A549 (cell line): Measurements from ENCODE around the gene UBE2D1. TPM values are rescaled to one million over a fixed set of nuclear protein-coding genes. Genes with fewer than 3 reads are reported as not detected.

Source experiments
- ATAC-seq, 2 experiments: fragments of 200-7000 bp in 1 of 2; fragments of >200 bp in 1 of 2; cut with Nextera tagmentation in 1 of 2; cut with Tn5 transposase in 1 of 2; 3 replicates each; pipeline versions ENCODE4 v1.8.0 to v1.9.1; 2018 to 2020; ENCODE audit warnings: mild to moderate bottlenecking in 1 of 2, moderate library complexity in 1 of 2
- CTCF ChIA-PET: fragments of 300-600 bp; sonication (Branson Sonifier 250); formaldehyde crosslinking; extraction: SDS; loops from one replicate; lab custom pipeline; 2021; ENCODE audit warnings: antibody characterized with exemption, inconsistent platforms; lab: Yijun Ruan, JAX
- POLR2A ChIA-PET: fragments of 350-600 bp; formaldehyde crosslinking; extraction: SDS; loops from one replicate; lab custom pipeline; 2021; ENCODE audit warnings: antibody characterized with exemption, inconsistent platforms; lab: Yijun Ruan, JAX
- DNase-seq, 2 experiments: peaks; one replicate each; pipeline versions ENCODE4 v3.0.0 to v3.0.0-alpha.2; 2011 to 2016; ENCODE audit warnings: low read depth in 1 of 2, low spot score in 1 of 2
- FAIRE-seq: peaks from 2 replicates; lab custom pipeline; 2011; peaks lifted over from hg19 to GRCh38; lab: Jason Lieb, UNC
- H3K27ac ChIP-seq, 2 experiments: fragments of >200 bp; sonication (Bioruptor Twin); formaldehyde crosslinking; 3 replicates each; pipeline ENCODE4 v1.5.1; 2016 to 2017
- H3K4me1 ChIP-seq: fragments of >200 bp; sonication (Bioruptor Twin); formaldehyde crosslinking; 3 replicates; pipeline ENCODE4 v1.6.1; 2016
- H3K4me2 ChIP-seq: fragments of >200 bp; sonication (Bioruptor Twin); formaldehyde crosslinking; 3 replicates; pipeline ENCODE4 v1.6.1; 2016
- H3K4me3 ChIP-seq: fragments of >200 bp; sonication (Bioruptor Twin); formaldehyde crosslinking; 3 replicates; pipeline ENCODE4 v1.5.1; 2016
- H3K9me3 ChIP-seq: fragments of >200 bp; sonication (Bioruptor Twin); formaldehyde crosslinking; 3 replicates; pipeline ENCODE4 v1.6.1; 2016
- BHLHE40 ChIP-seq: IDR thresholded peaks from 2 replicates; pipeline ENCODE4 v1.6.1; 2012; ENCODE audit warnings: low read depth, low read length, inconsistent platforms
- CEBPB ChIP-seq, 2 experiments: fragments of >200 bp in 1 of 2; sonication (Bioruptor Twin) in 1 of 2; formaldehyde crosslinking in 1 of 2; IDR thresholded peaks; 2 replicates each; pipeline ENCODE4 v1.6.1; 2012 to 2016
- CHD2 ChIP-seq: fragments of 150-350 bp; IDR thresholded peaks from 2 replicates; pipeline ENCODE4 v1.6.1; 2014; ENCODE audit warnings: low read length; ENCODE audit not compliant: partially characterized antibody
- EP300 ChIP-seq, 2 experiments: fragments of >200 bp; sonication (Bioruptor Twin); formaldehyde crosslinking; IDR thresholded peaks; 2 replicates in 1 of 2; 3 replicates in 1 of 2; pipeline ENCODE4 v1.6.1; 2016 to 2017
- ESRRA ChIP-seq: fragments of 150-350 bp; IDR thresholded peaks from 2 replicates; pipeline ENCODE4 v1.6.1; 2014; ENCODE audit warnings: mild to moderate bottlenecking, low read length, borderline replicate concordance
- FOSL2 ChIP-seq, 2 experiments: fragments of 450-650 bp in 1 of 2; fragments of >200 bp in 1 of 2; sonication (Bioruptor Twin) in 1 of 2; formaldehyde crosslinking; IDR thresholded peaks; 2 replicates each; pipeline versions ENCODE4 v1.5.0 to v1.6.1; 2016 to 2020; ENCODE audit warnings: mild to moderate bottlenecking in 1 of 2, moderate library complexity in 1 of 2
- FOXS1 ChIP-seq: fragments of 250-450 bp; sonication (Bioruptor Pico); IDR thresholded peaks from 2 replicates; pipeline ENCODE4 v1.5.0; 2020; ENCODE audit warnings: mild to moderate bottlenecking, moderate library complexity
- GATA3 ChIP-seq: IDR thresholded peaks from 2 replicates; pipeline ENCODE4 v1.6.1; 2012; ENCODE audit warnings: borderline replicate concordance
- HDAC2 ChIP-seq: fragments of 200-600 bp; sonication (generic); IDR thresholded peaks from 2 replicates; pipeline ENCODE4 v1.6.1; 2016
- HOXA7 ChIP-seq: fragments of 250-450 bp; sonication (Bioruptor Pico); IDR thresholded peaks from 2 replicates; pipeline ENCODE4 v1.5.0; 2020; ENCODE audit warnings: mild to moderate bottlenecking, moderate library complexity
- HOXB13 ChIP-seq: fragments of 250-450 bp; sonication (Bioruptor Pico); IDR thresholded peaks from 2 replicates; pipeline ENCODE4 v1.5.0; 2020; ENCODE audit warnings: low read depth, mild to moderate bottlenecking, moderate library complexity
- JUNB ChIP-seq: fragments of >200 bp; sonication (Bioruptor Twin); formaldehyde crosslinking; IDR thresholded peaks from 2 replicates; pipeline ENCODE4 v1.6.1; 2016
- MAFK ChIP-seq: fragments of 450-650 bp; IDR thresholded peaks from 2 replicates; pipeline ENCODE4 v1.6.1; 2014; ENCODE audit not compliant: partially characterized antibody
- MAZ ChIP-seq: fragments of 150-350 bp; IDR thresholded peaks from 2 replicates; pipeline ENCODE4 v1.6.1; 2014; ENCODE audit warnings: antibody characterized with exemption, low read depth, low read length, borderline replicate concordance
- NFE2L2 ChIP-seq: fragments of 150-350 bp; conservative IDR thresholded peaks from 2 replicates; pipeline ENCODE4 v1.6.1; 2014; ENCODE audit warnings: low read length
- PHF8 ChIP-seq: fragments of 200-600 bp; sonication (generic); IDR thresholded peaks from 2 replicates; pipeline ENCODE4 v1.6.1; 2016; ENCODE audit warnings: low read depth, mild to moderate bottlenecking, antibody characterized with exemption, moderate library complexity, borderline replicate concordance
- POLR2AphosphoS2 ChIP-seq: conservative IDR thresholded peaks from 2 replicates; pipeline ENCODE4 v1.6.1; 2012; ENCODE audit warnings: low read length, improper control_type of control experiment, inconsistent platforms
- RFX5 ChIP-seq: fragments of 450-650 bp; IDR thresholded peaks from 2 replicates; pipeline ENCODE4 v1.7.1; 2014; ENCODE audit warnings: antibody characterized with exemption, mild to moderate bottlenecking, moderate library complexity
- RNF2 ChIP-seq: fragments of 200-600 bp; sonication (generic); IDR thresholded peaks from 2 replicates; pipeline ENCODE4 v1.6.1; 2016; ENCODE audit warnings: low read depth, mild to moderate bottlenecking, antibody characterized with exemption, moderate library complexity, borderline replicate concordance
- SMC3 ChIP-seq: fragments of >200 bp; sonication (Bioruptor Twin); formaldehyde crosslinking; IDR thresholded peaks from 3 replicates; pipeline ENCODE4 v1.6.1; 2018; ENCODE audit warnings: inconsistent platforms
- SREBF2 ChIP-seq: fragments of 450-650 bp; IDR thresholded peaks from 2 replicates; pipeline ENCODE4 v1.6.1; 2014; ENCODE audit warnings: mild to moderate bottlenecking, moderate library complexity
- TFCP2L1 ChIP-seq: fragments of 250-450 bp; sonication (Bioruptor Pico); IDR thresholded peaks from 2 replicates; pipeline ENCODE4 v1.5.0; 2021; ENCODE audit warnings: mild to moderate bottlenecking
- USF2 ChIP-seq: fragments of 450-650 bp; IDR thresholded peaks from 2 replicates; pipeline ENCODE4 v1.6.1; 2014; ENCODE audit warnings: antibody characterized with exemption
- ZC3H11A ChIP-seq: fragments of 450-650 bp; IDR thresholded peaks from 2 replicates; pipeline ENCODE4 v1.6.1; 2014; ENCODE audit warnings: antibody characterized with exemption, mild to moderate bottlenecking
- ZFP36 ChIP-seq: fragments of 450-650 bp; IDR thresholded peaks from 2 replicates; pipeline ENCODE4 v1.6.1; 2014; ENCODE audit warnings: borderline replicate concordance; ENCODE audit not compliant: partially characterized antibody
- ZNF302 ChIP-seq: fragments of 250-450 bp; sonication (Bioruptor Pico); IDR thresholded peaks from 2 replicates; pipeline ENCODE4 v1.9.0; 2021; ENCODE audit warnings: inconsistent platforms, mild to moderate bottlenecking, moderate library complexity
- ZSCAN20 ChIP-seq: fragments of 250-450 bp; sonication (Bioruptor Pico); IDR thresholded peaks from 2 replicates; pipeline ENCODE4 v1.8.0; 2022; ENCODE audit warnings: mild to moderate bottlenecking, moderate library complexity
- WGBS: methylation state at CpG from one replicate; pipeline ENCODE4 v1.1.6; 2017; ENCODE audit errors: missing lambda C conversion rate; 5-methylcytosine and 5-hydroxymethylcytosine counted together
- polyA plus RNA-seq, 4 experiments: library from polyadenylated mRNA; depleted of rRNA in 3 of 4; stranded (reverse); fragments of >200 nt; fragmentation: RNase III in 1 of 4; extraction: RNeasy Plus Mini Kit Qiagen cat#74134 plus additional on column Dnase treatment in 1 of 4; gene quantifications; 2 replicates in 3 of 4; 3 replicates in 1 of 4; pipeline ENCODE4 v1.2.3, GENCODE V29; 2011 to 2017
- TF ChIP-seq, protein P1 (sequence below): fragments of >200 bp; sonication (Bioruptor Twin); formaldehyde crosslinking; IDR thresholded peaks from 3 replicates; pipeline ENCODE4 v1.5.1; 2016

The UBE2D1 gene
- polyA plus RNA-seq, 2 of the 4 experiments (the other 2 are of a cell fraction): 18.1 to 40.5 TPM

DNA sequence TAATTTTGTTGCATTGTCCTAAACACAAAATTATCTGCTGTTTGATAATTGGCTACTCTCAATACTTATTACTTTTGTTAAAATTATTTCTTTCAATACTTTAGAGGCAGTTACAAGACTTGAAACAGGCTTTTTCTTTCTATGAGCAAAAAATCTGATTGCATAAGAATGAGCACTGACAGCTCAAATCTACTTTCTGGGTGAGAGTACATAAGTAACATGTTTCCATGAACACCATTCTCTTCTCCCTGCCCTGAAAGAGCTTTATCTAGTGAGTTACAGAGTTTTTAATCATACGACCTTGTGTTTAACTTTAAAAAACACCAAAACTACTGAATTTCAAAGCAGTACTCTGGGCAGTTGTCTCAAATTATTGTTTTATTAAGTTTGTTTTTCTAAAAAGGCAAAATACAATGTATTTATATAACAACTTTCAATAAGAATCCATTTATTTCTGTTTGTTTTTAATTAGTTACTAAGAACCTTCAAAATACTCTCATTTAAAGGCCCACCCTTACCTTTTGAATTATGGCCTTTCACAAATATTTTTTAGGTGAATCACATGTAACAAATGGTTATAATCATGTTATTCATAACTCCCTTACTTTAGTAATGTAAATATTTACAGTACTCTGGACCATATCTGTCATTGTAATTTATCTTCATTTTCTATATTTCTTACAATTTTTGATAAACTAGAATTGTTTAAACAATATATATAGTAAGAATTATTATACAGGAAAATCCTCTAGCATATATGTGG, 27.4 kb downstream of the UBE2D1 start:
- CTCF ChIA-PET: no interaction called here
- FAIRE-seq: no peak
- 76% methylated on average over 1 of the region's 1 CpG for WGBS

DNA sequence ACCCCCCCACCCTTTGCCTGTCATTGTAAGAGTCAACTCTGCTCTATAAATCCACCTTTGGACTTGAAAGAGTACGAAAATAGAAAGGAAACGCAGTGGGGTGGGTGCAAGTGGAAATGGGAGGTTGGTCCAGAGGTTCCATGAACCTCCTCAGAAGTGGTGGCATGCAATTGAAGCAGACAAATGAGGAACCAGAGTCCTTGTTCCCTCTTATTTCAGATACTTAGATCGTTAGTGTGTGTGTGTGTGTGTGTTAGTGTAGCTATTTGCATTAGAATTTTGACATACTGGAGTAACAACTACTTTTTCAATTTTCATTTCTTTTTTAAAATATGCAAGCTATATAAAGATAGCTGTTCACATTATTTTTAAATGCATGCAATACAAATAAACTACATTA, 32.3 kb downstream of the UBE2D1 start:
- ATAC-seq (no peak), FAIRE-seq (no peak), DNase-seq (no peak)
- Histone ChIP-seq H3K4me2 (no peak overlapping the region), H3K9me3 (no peaks in the 10 kb centered on the region), H3K4me1 (peaks cover 7% of the 10 kb centered on the region), H3K4me3 (no peak overlapping the region)
- POLR2A ChIA-PET: no interaction called here
- CTCF ChIA-PET: interaction anchor here (0.7 to 1.4 kb wide), 2 partner anchors 67 to 616 kb away, joined by 3 to 4 read pairs; no protein-coding TSS in a partner anchor
- TF ChIP-seq HOXA7 (CRISPR knock-in tag): no peak
- no peak for TF ChIP-seq NFE2L2
- TF ChIP-seq USF2: no peak
- TF ChIP-seq ZSCAN20 (CRISPR knock-in tag): no peak
- no peak for TF ChIP-seq FOXS1 (CRISPR knock-in tag)
- TF ChIP-seq, protein P1, sequence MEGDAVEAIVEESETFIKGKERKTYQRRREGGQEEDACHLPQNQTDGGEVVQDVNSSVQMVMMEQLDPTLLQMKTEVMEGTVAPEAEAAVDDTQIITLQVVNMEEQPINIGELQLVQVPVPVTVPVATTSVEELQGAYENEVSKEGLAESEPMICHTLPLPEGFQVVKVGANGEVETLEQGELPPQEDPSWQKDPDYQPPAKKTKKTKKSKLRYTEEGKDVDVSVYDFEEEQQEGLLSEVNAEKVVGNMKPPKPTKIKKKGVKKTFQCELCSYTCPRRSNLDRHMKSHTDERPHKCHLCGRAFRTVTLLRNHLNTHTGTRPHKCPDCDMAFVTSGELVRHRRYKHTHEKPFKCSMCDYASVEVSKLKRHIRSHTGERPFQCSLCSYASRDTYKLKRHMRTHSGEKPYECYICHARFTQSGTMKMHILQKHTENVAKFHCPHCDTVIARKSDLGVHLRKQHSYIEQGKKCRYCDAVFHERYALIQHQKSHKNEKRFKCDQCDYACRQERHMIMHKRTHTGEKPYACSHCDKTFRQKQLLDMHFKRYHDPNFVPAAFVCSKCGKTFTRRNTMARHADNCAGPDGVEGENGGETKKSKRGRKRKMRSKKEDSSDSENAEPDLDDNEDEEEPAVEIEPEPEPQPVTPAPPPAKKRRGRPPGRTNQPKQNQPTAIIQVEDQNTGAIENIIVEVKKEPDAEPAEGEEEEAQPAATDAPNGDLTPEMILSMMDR: no peak
- TF ChIP-seq, all 56 proteins: peak for 0
- 90% methylated on average over 3 of the region's 3 CpGs for WGBS
- H3K27ac ChIP-seq: no peak overlapping the region

More for the DNA sequence above, 27.4 kb downstream of the UBE2D1 start:
- POLR2A ChIA-PET: no interaction called here
- no peak overlapping the region for H3K4me2 ChIP-seq
- TF ChIP-seq HDAC2 (no peak), BHLHE40 (no peak), SMC3 (no peak), ZC3H11A (no peak), POLR2AphosphoS2 (no peak), JUNB (no peak), FOSL2 (IDR thresholded peaks at IDR 0.05) (no peak), FOSL2 (CRISPR knock-in tag; IDR thresholded peaks at IDR 0.05) (no peak)
- DNase-seq (no peak), ATAC-seq (no peak)
- peaks cover 23% of the 10 kb centered on the region for H3K4me1 ChIP-seq
- no peak overlapping the region for H3K27ac ChIP-seq
- H3K4me3 ChIP-seq: no peak overlapping the region
- no peaks in the 10 kb centered on the region for H3K9me3 ChIP-seq

DNA sequence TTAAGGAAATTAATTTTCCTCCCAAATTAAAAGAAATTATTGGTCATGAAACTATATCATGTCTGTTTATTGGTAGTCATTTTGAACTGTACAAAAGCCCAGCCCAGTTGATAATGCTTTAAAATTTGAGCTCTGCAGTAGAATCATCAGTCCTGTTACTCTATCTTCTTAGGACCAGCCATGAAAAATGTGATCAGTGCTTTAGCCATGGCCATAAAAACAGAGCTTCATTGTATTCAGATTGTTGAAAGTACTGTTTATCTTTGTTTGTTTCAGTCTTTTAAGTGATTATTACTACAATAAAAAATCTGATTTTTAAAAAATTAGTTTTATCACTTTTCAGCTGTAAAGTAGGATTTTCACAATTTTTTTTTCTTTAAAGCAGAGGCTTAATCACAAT, 36.7 kb downstream of the UBE2D1 start:
- POLR2A ChIA-PET: interaction anchor here (0.5 kb wide), 1 partner anchor 28 kb away, joined by 5 read pairs; no protein-coding TSS in a partner anchor
- FAIRE-seq: no peak

DNA sequence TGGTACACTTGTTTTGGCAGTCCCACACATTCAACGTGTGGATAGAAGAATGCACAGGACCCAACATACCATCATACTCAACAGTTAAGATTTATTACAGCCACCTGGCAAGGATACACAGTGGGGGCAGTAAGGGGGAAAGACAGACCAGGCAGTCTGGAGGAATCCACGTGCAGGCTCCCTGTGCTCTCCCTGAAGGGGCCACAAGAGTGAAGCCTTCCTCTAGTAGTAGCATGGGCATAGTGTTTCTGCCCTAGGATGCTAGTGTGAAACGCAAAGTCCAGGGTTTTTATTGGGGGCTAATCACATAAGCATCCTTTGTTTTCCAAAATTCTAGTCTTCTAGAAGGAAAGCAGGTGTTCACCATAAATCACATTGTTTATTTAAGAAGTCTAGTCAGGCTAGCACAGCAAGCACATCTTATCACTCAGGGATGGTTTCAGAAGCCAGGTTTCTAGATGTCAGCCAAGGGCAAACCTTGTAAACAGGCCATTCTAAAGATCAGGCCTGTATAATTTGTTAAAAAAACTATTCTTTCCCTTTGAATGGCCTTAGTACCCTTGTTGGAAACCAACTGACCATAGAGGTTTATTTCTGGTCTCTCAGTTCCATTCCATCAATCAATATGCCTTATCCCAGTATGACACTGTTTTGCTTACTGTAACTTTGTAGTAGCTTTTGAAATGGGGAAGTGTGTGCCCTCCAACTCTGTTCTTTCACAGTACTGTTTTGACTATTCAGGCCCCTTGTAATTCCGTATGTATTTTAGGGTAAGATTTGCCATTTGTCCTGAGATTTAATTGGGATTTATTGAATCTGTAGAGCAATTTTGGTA, 38.0 kb downstream of the UBE2D1 start:
- DNase-seq (no peak), FAIRE-seq (no peak), ATAC-seq (0 out of 6 replicates have a peak, but pooled peaks of 1 of the 2 experiments have one; percentile 30)
- ChIA-PET POLR2A (no interaction called here), CTCF (interaction anchor here (1.1 to 1.3 kb wide), 2 partner anchors 12 to 13 kb away, joined by 3 read pairs; no protein-coding TSS in a partner anchor)
- Histone ChIP-seq H3K9me3 (no peaks in the 10 kb centered on the region), H3K4me3 (no peak overlapping the region), H3K4me1 (peaks cover 4% of the 10 kb centered on the region; the same call in 1 of the 3 replicates), H3K27ac (no peak overlapping the region), H3K4me2 (no peak overlapping the region)
- 90% methylated on average over 4 of the region's 4 CpGs for WGBS
- TF ChIP-seq CEBPB (IDR thresholded peaks at IDR 0.05) (no peak), RNF2 (no peak), CHD2 (no peak), ZSCAN20 (CRISPR knock-in tag) (no peak), RFX5 (no peak), MAFK (no peak), EP300 (IDR thresholded peaks at IDR 0.05) (no peak), HOXA7 (CRISPR knock-in tag) (no peak), SREBF2 (no peak), GATA3 (no peak), MAZ (no peak), HOXB13 (no peak), TFCP2L1 (CRISPR knock-in tag) (no peak), PHF8 (no peak), ZFP36 (no peak)

More for the DNA sequence above, 36.7 kb downstream of the UBE2D1 start:
- ATAC-seq: no peak
- Histone ChIP-seq H3K4me1 (peaks cover 4% of the 10 kb centered on the region; the same call in 1 of the 3 replicates), H3K4me3 (no peak overlapping the region), H3K27ac (no peak overlapping the region), H3K9me3 (no peaks in the 10 kb centered on the region), H3K4me2 (no peak overlapping the region)
- TF ChIP-seq ESRRA (no peak), ZC3H11A (no peak), ZNF302 (CRISPR knock-in tag) (no peak), ZSCAN20 (CRISPR knock-in tag) (no peak)
- DNase-seq: no peak
- CTCF ChIA-PET: interaction anchor here (1.0 to 1.2 kb wide), 2 partner anchors 13 to 80 kb away, joined by 3 read pairs; no protein-coding TSS in a partner anchor
